Activated naive CD4-positive, alpha-beta T cell treated with anti-CD3 and anti-CD28 coated beads for 36 hours (primary cell): ENCODE results near the gene IQGAP2. TPM values are rescaled to one million over a fixed set of nuclear protein-coding genes. Genes with fewer than 3 reads are reported as not detected.
A peak's percentile ranks its signal among the peaks of the same experiment; 100 is the strongest.

ENCODE experiments used
- CTCF ChIA-PET: fragments of 350-600 bp; sonication (Branson Sonifier 250); formaldehyde crosslinking; loops from one replicate; lab custom pipeline; 2021; ENCODE audit warnings: antibody characterized with exemption; lab: Charles Lee
- DNase-seq: peaks from one replicate; pipeline ENCODE4 v3.0.0-alpha.2; 2020
- H3K27ac Mint-ChIP-seq: one replicate; pipeline ENCODE4 v1.8.0; 2021; ENCODE audit warnings: mild to moderate bottlenecking, mixed read lengths
- H3K27me3 Mint-ChIP-seq: one replicate; pipeline ENCODE4 v1.8.0; 2021; ENCODE audit warnings: low read depth, mixed read lengths
- H3K36me3 Mint-ChIP-seq: one replicate; pipeline ENCODE4 v1.8.0; 2021; ENCODE audit warnings: low read depth, mixed read lengths
- H3K4me1 Mint-ChIP-seq: one replicate; pipeline ENCODE4 v1.8.0; 2021; ENCODE audit warnings: low read depth, mixed read lengths
- H3K4me3 Mint-ChIP-seq: one replicate; pipeline ENCODE4 v1.8.0; 2021; ENCODE audit warnings: mild to moderate bottlenecking, moderate library complexity, mixed read lengths
- H3K9me3 Mint-ChIP-seq: one replicate; pipeline ENCODE4 v1.8.0; 2021; ENCODE audit warnings: mixed read lengths
- intact Hi-C: fragments of 100-400 bp; cut with micrococcal nuclease; formaldehyde crosslinking; loops from one replicate; pipeline ENCODE4 v1.15.1; 2023
- total RNA-seq, 2 experiments: library from RNA; stranded (reverse); gene quantifications; one replicate each; pipeline ENCODE4 v1.2.3, GENCODE V29; 2021

Gene IQGAP2
- total RNA-seq, 2 experiments from 2014 or later = 54.6 to 55.9 TPM

DNA sequence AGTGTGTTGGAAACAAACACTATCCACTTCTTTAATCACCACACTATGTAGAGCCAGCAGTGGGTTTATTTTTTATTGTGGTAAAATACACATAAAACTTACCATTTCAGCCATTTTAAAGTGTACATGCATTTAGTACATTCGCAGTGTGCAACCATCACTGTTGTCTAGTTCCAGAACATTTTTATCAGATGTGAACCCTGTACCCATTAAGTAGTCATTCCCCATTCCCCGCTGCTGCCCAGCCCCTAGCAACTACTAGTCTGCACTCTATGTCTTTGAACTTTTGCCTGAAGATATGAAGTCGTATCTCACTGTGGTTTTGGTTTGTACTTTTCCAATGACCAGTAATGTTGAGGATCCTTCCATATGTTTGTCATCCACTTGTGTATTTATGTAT, 282.6 kb downstream of the IQGAP2 start:
- CTCF ChIA-PET = no interaction called here

DNA sequence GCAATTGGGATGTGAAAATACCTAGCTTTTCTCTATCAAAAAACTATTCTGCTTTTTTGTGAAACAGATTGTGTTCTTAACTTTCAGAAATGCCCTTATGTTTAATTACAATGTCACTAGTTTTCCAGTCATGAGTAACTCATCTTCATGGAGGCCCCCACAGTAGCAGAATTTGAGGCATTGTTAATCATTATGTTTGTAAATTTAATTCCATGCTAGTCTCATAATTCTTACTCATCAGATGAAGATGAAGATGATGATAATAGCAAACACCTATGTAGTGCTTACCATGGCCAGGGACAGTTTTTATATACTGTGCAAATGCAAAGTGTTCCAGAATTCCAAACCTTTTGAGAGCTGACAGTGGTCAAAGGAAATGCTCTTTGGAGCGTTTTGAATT, 285.1 kb downstream of the IQGAP2 start:
- intact Hi-C loops = no loop called here

More for the DNA sequence above, 282.6 kb downstream of the IQGAP2 start:
- H3K4me1 Mint-ChIP-seq = peaks cover under 1% of the 10 kb centered on the region
- intact Hi-C loops = no loop called here
- no peaks in the 10 kb centered on the region for H3K27me3 Mint-ChIP-seq
- H3K36me3 Mint-ChIP-seq = peaks cover 43% of the 10 kb centered on the region
- H3K4me3 Mint-ChIP-seq = no peak overlapping the region
- no peaks in the 10 kb centered on the region for H3K9me3 Mint-ChIP-seq
- DNase-seq = no peak
- H3K27ac Mint-ChIP-seq = no peak overlapping the region

DNA sequence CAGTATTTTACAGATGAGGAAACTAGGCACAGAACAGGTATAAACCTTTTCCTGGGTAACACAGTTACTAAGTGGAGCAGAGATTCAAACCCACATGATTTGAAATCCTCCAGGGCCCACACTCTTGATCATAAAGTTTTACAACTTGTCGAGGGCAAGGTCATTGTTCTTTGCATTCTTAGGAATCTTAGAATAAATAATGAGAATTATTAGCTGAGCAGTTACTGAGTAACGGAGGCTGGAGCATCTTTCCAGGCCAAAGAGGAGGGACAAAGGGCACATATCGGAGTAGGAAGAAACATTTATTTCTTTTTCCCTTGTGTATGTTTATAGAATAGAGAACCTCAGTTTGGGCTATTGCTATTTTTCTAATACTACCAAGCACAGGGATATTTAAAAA, 285.8 kb downstream of the IQGAP2 start:
- CTCF ChIA-PET = interaction anchor here (2.3 kb wide), 1 partner anchor 86 kb away, joined by 7 read pairs; no protein-coding TSS in a partner anchor
- no peaks in the 10 kb centered on the region for H3K9me3 Mint-ChIP-seq
- H3K27me3 Mint-ChIP-seq = no peaks in the 10 kb centered on the region
- no peak overlapping the region for H3K27ac Mint-ChIP-seq
- no peak overlapping the region for H3K4me3 Mint-ChIP-seq
- intact Hi-C loops = no loop called here
- no peak for DNase-seq
- peaks cover 15% of the 10 kb centered on the region for H3K4me1 Mint-ChIP-seq
- peaks cover 47% of the 10 kb centered on the region for H3K36me3 Mint-ChIP-seq

More for the DNA sequence above, 285.1 kb downstream of the IQGAP2 start:
- H3K4me3 Mint-ChIP-seq = no peak overlapping the region
- no peak overlapping the region for H3K27ac Mint-ChIP-seq
- peaks cover 48% of the 10 kb centered on the region for H3K36me3 Mint-ChIP-seq
- no peaks in the 10 kb centered on the region for H3K9me3 Mint-ChIP-seq
- DNase-seq = no peak
- no peaks in the 10 kb centered on the region for H3K27me3 Mint-ChIP-seq
- H3K4me1 Mint-ChIP-seq = peaks cover 15% of the 10 kb centered on the region
- CTCF ChIA-PET = interaction anchor here (2.3 kb wide), 1 partner anchor 86 kb away, joined by 7 read pairs; no protein-coding TSS in a partner anchor

DNA sequence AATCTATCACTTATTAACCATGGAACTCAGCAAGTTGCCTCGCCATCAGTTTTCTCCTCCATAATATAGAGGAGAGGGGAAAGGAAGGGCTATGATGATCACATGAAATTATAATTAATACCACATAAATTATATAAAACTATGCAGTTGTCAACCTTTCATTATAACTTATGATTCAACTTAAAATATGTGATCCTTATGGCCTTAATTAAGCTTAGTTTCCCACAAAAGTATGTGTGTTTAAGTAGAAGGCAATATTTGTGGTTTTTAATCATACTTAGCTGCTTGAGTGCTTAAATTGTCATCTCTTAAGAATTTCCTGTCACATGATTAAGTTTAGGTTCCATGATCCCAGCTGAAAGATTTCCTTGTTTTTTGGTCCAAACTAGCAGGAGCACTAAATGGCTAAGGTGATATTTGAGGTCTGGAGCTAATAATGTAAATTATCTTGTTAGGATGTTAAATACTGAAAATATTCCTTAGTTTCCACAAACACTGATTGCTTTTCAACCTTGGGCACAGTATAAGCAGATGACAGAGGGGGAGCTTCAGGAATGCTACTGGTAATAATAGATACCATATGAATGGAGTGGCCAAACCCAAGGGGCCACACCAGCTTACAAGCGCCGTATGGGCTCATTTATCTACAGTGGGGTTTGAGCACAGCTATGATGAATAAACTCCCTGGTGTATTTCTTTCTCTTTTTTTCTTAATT, 286.4 kb downstream of the IQGAP2 start:
- peaks cover 15% of the 10 kb centered on the region for H3K4me1 Mint-ChIP-seq
- no peaks in the 10 kb centered on the region for H3K27me3 Mint-ChIP-seq
- peaks cover 43% of the 10 kb centered on the region for H3K36me3 Mint-ChIP-seq
- no peak for DNase-seq
- intact Hi-C loops = loop anchor here (5.0 kb wide), 2 partner anchors 287 to 1122 kb away; partner anchors contain the start of gene IQGAP2
- no peak overlapping the region for H3K4me3 Mint-ChIP-seq
- no peak overlapping the region for H3K27ac Mint-ChIP-seq
- CTCF ChIA-PET = interaction anchor here (0.8 to 2.3 kb wide), 2 partner anchors 16 to 85 kb away, joined by 3 to 7 read pairs; no protein-coding TSS in a partner anchor
- H3K9me3 Mint-ChIP-seq = no peaks in the 10 kb centered on the region

DNA sequence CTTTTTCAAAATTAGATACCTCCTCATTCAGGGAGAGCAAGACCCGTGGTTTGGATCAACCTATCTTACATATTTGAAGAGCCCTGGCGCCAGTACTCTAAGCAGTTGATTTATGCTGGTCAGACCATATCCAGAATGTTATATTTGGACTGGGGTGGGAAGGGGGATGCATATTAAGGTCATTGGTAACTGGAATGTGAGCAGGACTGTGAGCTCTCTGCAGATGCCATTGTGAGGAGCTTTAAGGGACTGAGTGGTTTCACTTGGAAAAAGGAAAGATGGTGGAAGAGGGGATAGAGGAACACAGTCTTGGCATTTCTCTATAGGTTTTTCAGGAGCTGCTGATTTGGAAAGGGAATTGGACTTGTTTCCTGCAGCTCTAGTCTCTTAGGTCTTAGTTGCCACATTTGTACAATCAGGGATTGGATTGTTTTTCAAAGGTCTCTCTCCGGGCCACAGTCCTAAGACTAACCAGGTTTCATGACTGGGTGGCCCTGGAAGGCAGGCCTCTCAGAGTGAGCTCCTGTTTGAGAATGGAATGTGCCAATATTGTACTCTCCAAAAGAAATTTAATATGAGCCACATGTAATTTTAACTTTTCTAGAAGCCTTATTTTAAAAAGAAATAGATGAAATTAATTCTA, 287.1 kb downstream of the IQGAP2 start:
- CTCF ChIA-PET = interaction anchor here (0.8 to 2.3 kb wide), 2 partner anchors 15 to 84 kb away, joined by 3 to 7 read pairs; no protein-coding TSS in a partner anchor
- intact Hi-C loops = loop anchor here (5.0 kb wide), 2 partner anchors 288 to 1123 kb away; partner anchors contain the start of gene IQGAP2
- H3K27ac Mint-ChIP-seq = no peak overlapping the region

DNA sequence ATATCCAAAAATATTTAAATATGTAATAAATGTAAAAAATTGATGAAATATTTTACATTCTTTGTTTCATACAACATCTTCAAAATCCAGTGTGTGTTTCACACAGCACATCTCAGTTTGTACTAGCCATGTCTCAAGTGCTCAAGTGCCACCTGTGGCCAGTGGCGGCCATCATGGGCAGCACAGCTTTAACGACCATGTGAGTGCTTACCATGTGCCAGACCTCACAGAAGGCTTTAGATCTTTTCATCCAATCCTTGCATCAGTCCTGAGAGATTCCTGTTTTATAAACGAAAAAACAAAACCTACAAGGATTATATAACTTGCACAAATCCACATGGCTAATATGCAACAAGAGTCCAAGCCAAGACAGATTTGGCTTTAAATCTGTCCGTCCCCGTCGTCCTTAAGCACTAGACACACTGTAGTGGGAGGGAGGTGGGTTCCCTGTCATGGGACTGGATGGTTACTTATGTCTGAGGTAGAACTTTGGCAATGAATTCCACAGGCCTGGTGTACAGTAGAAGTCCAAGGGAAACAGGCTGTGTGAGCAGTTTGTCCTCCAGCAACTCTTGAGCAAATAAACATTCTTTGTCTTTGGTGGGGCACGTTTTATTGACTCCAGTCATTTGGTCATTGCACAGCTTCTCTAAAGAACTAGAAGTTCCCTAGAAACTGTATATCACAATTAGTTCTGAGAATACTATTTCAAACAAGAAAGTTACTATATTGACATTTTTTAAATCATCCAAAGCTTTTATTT, 287.8 kb downstream of the IQGAP2 start:
- intact Hi-C loops = loop anchor here (1.0 to 5.0 kb wide), 5 partner anchors 99 to 1124 kb away; partner anchors contain the start of gene IQGAP2
- Mint-ChIP-seq H3K27me3 (no peaks in the 10 kb centered on the region), H3K9me3 (no peaks in the 10 kb centered on the region), H3K27ac (no peak overlapping the region), H3K4me3 (no peak overlapping the region), H3K36me3 (peaks cover 45% of the 10 kb centered on the region), H3K4me1 (peaks cover 15% of the 10 kb centered on the region)
- CTCF ChIA-PET = interaction anchor here (1.3 kb wide), 2 partner anchors 84 to 148 kb away, joined by 3 to 6 read pairs; no protein-coding TSS in a partner anchor
- no peak for DNase-seq

More for the DNA sequence above, 287.1 kb downstream of the IQGAP2 start:
- Mint-ChIP-seq H3K27me3 (no peaks in the 10 kb centered on the region), H3K4me3 (no peak overlapping the region), H3K9me3 (no peaks in the 10 kb centered on the region), H3K4me1 (peaks cover 15% of the 10 kb centered on the region), H3K36me3 (peaks cover 47% of the 10 kb centered on the region)
- DNase-seq = no peak

DNA sequence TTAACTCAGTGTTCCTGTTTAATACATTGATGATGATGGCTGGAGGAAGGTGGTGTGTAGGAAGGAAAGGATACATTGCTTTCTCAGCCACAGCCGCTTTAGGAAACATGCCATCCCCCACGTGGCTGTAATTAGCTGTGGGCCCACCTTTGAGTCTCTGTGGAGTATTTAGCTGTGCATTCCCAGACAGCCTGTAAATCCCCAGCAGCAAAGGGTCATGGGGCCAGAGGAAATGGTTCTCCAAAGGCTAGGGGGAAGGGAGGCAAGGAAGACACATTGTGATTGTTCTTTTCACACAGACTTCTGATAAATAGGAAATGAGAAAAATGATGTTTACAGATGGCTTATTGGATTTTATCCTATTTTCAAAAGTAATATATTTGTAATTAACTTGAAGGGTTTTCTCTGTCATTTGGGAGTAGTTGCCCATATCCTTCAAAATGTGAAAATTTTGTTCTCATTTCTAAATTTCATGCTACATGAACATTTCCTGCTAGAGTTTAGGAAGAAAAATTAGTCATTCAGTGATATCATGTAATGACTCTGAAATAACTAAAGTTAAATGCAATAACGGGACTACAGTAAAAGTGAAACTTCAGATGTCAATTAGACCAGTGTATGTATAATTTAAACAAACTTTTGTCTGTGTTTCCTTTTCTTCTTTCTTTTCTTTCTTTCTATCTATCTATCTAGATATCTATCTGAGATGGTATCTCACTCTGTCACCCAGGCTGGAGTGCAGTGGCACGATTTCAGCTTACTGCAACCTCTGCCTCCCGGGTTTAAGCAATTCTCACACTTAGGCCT, 288.6 kb downstream of the IQGAP2 start:
- no peak for DNase-seq
- no peak overlapping the region for H3K4me3 Mint-ChIP-seq
- intact Hi-C loops = loop anchor here (1.0 to 5.0 kb wide), 8 partner anchors 19 to 1124 kb away; partner anchors contain the start of gene IQGAP2
- H3K4me1 Mint-ChIP-seq = peaks cover 15% of the 10 kb centered on the region
- CTCF ChIA-PET = interaction anchor here (1.2 to 1.3 kb wide), 3 partner anchors 83 to 149 kb away, joined by 3 to 6 read pairs (median 4); no protein-coding TSS in a partner anchor
- peak overlapping the region; percentile 36 for H3K27ac Mint-ChIP-seq
- H3K9me3 Mint-ChIP-seq = no peaks in the 10 kb centered on the region
- peaks cover 47% of the 10 kb centered on the region for H3K36me3 Mint-ChIP-seq
- H3K27me3 Mint-ChIP-seq = no peaks in the 10 kb centered on the region

DNA sequence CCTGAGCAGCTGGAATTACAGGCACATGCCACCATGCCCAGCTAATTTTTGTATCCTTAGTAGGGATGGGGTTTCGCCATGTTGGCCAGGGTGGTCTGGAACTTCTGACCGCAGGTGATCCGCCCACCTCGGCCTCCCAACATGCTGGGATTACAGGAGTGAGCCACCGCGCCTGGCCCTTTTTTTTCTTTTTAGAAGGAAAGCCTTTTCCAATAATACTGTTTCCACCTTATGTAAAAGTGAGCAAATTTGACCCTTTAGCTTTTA, 289.1 kb downstream of the IQGAP2 start:
- Mint-ChIP-seq H3K4me1 (peaks cover 15% of the 10 kb centered on the region), H3K9me3 (no peaks in the 10 kb centered on the region), H3K36me3 (peaks cover 42% of the 10 kb centered on the region), H3K27ac (no peak overlapping the region), H3K4me3 (no peak overlapping the region), H3K27me3 (no peaks in the 10 kb centered on the region)
- DNase-seq = no peak
- CTCF ChIA-PET = interaction anchor here (0.6 to 1.3 kb wide), 4 partner anchors 45 to 149 kb away, joined by 3 to 4 read pairs (median 4); no protein-coding TSS in a partner anchor
- intact Hi-C loops = loop anchor here (1.0 to 5.0 kb wide), 5 partner anchors 19 to 1125 kb away; partner anchors contain the start of gene IQGAP2

DNA sequence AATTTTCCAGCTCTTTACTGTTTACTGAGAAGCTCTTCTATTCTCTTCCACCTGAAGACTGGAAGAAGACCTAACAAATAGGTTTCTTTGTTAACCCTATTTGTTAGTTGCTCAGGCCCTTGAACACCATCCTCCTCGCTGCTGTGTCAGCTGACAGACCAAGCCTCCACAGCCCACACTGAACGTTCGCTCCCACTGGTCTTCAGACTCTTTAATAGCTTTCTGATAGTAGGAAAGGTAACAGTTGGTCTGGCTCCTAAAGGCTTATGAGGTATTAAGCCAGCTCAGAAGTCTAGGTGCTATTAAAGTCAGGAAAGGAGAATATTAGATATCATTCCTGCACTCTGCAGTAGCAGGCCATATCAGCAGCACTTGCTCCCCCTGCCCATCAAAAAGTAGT, 289.6 kb downstream of the IQGAP2 start:
- peaks cover 41% of the 10 kb centered on the region for H3K36me3 Mint-ChIP-seq
- no peaks in the 10 kb centered on the region for H3K9me3 Mint-ChIP-seq
- H3K27ac Mint-ChIP-seq = no peak overlapping the region
- no peaks in the 10 kb centered on the region for H3K27me3 Mint-ChIP-seq
- intact Hi-C loops = loop anchor here (1.0 to 5.0 kb wide), 5 partner anchors 18 to 1125 kb away; partner anchors contain the start of gene IQGAP2
- H3K4me1 Mint-ChIP-seq = peaks cover 15% of the 10 kb centered on the region
- CTCF ChIA-PET = interaction anchor here (0.6 to 1.2 kb wide), 3 partner anchors 44 to 82 kb away, joined by 3 to 4 read pairs (median 4); no protein-coding TSS in a partner anchor
- DNase-seq = no peak
- H3K4me3 Mint-ChIP-seq = no peak overlapping the region

DNA sequence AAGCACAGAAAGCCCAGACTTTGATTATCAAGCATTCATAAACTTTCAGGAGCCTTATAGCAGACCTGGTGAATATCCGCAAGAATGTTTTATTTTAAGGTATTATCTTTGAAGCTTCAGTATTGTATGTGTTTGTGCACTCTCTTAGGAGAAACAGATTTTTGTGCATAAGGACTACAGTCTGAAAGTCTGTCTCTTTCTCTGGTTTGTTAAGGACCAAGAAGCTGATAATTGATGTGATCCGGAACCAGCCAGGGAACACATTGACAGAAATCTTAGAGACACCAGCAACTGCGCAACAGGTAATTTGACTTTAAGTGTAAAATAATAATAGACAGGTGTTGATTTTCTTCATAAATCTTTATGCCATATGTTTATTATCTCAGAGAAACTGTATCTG, 290.1 kb downstream of the IQGAP2 start:
- Mint-ChIP-seq H3K27ac (no peak overlapping the region), H3K27me3 (no peaks in the 10 kb centered on the region), H3K4me3 (no peak overlapping the region), H3K36me3 (peaks cover 39% of the 10 kb centered on the region), H3K4me1 (peaks cover 15% of the 10 kb centered on the region), H3K9me3 (no peaks in the 10 kb centered on the region)
- CTCF ChIA-PET = interaction anchor here (0.9 to 1.2 kb wide), 2 partner anchors 46 to 81 kb away, joined by 4 read pairs; no protein-coding TSS in a partner anchor
- DNase-seq = no peak
- intact Hi-C loops = loop anchor here (2.0 to 5.0 kb wide), 4 partner anchors 18 to 1126 kb away; partner anchors contain the start of gene IQGAP2

DNA sequence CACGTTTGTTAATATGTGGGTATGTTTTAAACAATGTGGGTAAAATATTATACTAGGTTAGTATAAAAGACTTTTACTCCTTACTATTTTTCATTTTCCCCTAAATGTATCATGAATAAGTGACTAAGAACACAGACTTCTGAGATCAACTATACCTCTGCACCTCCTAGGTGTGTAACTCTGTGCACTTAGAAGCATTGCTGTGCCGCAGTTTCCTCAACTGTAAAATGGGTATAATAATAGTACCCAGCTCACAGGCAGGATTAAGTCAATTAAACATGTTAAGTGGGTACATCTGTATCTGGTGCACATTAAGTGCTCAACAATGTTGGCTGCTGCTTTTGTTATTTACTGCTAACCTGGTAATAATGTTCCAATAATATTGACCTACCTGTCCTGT, 291.2 kb downstream of the IQGAP2 start:
- Mint-ChIP-seq H3K27ac (no peak overlapping the region), H3K27me3 (no peaks in the 10 kb centered on the region), H3K9me3 (no peaks in the 10 kb centered on the region), H3K4me1 (peaks cover 15% of the 10 kb centered on the region), H3K4me3 (no peak overlapping the region), H3K36me3 (peaks cover 42% of the 10 kb centered on the region)
- DNase-seq = no peak
- CTCF ChIA-PET = no interaction called here
- intact Hi-C loops = loop anchor here (5.0 kb wide), 2 partner anchors 292 to 1127 kb away; partner anchors contain the start of gene IQGAP2
